SIG-M5 (cell line): Measurements from ENCODE around the gene CENPF.
"Not testable (repeated sequence)": the region's sequence is repeated elsewhere in the genome, so short reads cannot be mapped to it uniquely, and the experiment has no call there.

Experiments
- DNase-seq: peaks from one replicate; lab custom pipeline; 2025; lab: John Stamatoyannopoulos, UW

The CENPF gene, protein sequence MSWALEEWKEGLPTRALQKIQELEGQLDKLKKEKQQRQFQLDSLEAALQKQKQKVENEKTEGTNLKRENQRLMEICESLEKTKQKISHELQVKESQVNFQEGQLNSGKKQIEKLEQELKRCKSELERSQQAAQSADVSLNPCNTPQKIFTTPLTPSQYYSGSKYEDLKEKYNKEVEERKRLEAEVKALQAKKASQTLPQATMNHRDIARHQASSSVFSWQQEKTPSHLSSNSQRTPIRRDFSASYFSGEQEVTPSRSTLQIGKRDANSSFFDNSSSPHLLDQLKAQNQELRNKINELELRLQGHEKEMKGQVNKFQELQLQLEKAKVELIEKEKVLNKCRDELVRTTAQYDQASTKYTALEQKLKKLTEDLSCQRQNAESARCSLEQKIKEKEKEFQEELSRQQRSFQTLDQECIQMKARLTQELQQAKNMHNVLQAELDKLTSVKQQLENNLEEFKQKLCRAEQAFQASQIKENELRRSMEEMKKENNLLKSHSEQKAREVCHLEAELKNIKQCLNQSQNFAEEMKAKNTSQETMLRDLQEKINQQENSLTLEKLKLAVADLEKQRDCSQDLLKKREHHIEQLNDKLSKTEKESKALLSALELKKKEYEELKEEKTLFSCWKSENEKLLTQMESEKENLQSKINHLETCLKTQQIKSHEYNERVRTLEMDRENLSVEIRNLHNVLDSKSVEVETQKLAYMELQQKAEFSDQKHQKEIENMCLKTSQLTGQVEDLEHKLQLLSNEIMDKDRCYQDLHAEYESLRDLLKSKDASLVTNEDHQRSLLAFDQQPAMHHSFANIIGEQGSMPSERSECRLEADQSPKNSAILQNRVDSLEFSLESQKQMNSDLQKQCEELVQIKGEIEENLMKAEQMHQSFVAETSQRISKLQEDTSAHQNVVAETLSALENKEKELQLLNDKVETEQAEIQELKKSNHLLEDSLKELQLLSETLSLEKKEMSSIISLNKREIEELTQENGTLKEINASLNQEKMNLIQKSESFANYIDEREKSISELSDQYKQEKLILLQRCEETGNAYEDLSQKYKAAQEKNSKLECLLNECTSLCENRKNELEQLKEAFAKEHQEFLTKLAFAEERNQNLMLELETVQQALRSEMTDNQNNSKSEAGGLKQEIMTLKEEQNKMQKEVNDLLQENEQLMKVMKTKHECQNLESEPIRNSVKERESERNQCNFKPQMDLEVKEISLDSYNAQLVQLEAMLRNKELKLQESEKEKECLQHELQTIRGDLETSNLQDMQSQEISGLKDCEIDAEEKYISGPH (N-terminal part only)

DNA sequence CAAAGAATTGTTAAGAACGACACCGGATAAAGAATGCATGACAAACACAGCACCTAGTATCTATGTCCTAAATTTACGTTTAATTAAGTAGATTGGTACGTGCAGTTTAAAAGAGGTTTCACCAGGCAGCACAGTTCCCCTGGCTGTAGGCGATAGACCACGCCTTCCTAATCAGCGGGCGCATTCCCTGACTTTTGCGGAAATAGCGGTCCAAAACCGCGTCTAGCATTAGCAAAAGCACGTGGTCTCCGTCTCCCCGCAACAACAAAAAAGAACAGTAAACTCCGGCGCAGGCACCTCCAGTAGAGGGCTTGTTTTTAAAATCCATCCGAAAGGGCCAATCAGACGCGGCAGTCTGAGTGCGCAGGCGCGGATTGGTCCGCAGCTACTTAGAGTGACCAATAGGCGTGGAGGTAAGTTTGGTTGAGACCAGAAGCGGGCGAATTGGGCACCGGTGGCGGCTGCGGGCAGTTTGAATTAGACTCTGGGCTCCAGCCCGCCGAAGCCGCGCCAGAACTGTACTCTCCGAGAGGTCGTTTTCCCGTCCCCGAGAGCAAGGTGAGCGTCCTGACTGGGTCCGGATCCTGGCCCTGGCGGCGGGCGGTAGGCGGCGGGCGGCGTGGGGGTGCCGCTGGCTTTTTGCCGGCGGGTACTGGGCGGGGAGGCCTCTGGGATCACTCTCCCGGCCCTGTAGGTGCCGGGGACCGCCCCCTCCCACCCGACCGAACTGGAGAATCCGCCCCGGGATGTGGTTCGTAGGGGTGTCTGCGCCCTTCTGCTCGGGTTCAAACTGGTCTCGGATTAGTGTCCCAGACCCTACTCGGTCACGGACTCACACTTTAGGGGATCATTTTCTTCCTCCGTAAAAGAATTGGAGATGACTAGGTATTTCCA, at the start of gene CENPF:
CENPF (plus strand) TSS at position 432 of the 894 bp plus-strand sequence. CDS start 10,560 bp downstream, outside the sequence.
- DNase-seq, result peak; percentile 99

DNA sequence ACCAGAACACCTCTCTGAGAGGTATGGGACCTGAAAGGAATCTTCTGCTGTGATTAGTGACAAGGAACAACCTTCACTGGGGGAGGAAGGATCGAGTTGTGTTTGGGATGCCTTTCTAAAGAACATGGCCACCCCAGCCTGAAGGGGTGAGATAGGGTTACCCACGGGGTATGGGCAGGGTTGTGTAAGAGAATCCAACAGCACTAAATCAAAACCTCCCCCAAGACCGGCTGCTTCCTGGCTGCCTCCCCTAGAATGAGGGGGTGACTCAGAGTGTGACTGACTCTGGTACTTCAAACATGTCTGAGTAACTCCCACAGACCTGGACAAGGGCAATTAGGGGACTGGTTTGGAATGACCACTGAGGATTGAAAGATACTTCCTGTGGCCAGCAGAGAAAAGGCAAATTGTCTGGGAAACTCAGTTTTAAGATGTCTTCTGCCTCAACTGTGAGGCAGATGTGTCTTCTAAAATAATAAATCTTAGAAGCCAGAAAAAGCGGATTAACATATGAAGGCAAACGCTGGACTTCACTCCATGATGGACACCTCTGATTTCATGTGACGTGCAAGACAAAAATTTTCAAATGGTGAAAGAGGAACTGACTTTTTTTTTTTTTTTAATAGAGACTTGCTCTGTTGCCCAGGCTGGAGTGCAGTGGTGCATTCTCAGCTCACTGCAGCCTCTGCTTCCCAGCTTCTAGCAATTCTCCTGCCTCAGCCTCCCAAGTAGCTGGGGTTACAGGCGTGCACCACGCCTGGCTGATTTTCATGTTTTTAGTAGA, 44.9 kb upstream of the CENPF start:
- no peak for DNase-seq

DNA sequence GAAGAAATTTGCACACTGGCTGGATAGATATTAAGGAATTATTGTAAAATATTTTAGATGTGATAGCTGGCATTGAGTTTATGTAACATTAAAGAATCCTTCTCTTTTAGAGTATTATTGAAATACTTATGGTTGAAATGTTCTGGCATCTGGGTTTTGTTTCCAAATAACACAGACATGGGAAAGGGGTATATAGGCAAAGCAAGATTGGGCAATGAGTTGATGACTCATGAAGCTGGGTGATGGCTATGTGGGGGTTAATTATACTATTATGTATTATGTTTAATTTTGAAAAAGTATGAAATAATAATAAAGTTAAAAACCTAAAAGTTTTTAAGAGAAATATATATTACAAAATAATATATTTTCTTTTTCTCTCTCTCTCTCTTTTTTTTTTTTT, 39.1 kb upstream of the CENPF start:
- no peak for DNase-seq

DNA sequence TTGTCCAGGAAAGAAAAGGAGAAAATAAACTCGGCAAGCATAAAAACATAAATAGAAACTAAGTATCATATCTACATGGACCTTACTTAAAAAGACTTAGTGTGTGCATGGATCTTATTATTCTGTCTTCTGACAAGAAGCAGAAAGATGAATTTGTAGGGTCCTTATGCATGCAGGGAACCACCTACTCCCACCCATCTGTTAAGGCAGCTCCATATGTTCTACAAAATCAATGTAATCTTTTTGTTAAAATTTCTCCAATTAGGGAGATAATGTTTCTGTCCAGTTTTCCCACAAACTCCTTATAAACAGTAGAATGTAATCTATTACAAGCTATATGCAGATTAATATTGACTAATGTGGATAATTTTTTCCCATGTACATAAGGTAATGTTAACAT, 37.7 kb upstream of the CENPF start:
- no peak for DNase-seq

DNA sequence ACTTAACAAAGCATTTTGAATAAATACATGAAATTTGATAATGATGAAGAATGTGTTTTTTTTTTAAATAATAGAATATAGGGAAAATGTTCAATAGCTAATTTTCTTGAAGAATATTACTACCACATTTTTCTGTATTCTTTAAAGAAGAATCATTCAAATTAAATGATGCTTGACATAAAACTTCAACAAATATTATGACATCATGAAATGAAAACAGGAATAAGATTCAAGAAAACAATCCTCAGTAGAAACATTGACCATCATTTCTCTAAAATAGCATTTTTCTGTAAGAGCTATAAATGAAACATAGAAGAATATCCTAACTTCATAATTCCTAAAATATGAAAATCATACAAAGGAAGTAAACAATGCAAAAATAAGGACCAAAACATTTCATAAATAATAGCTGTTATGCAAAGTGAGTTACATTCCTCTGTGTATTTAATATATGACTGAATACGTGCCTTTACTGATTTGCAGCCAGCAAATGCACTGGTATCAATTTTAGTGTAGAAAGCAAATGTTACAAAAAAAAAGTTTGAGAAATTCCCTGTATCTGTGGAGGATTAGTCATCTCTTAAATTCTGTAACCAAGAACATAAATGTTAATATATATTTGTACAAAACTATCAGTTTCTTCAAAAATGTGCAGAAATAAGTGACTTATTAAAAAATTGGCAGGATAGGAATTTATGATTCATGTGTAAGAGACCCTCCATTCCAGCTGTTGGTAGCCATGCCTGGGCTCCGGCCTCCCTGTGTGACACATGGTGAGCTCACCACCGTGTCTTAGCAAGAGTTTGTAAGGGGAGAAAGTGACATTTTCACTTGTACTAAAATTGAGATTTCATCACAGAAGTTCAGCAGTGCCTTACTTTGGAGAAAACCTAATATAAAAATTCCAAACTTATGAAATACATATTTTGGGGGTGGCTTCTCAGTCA, 36.6 kb upstream of the CENPF start:
- no peak for DNase-seq

DNA sequence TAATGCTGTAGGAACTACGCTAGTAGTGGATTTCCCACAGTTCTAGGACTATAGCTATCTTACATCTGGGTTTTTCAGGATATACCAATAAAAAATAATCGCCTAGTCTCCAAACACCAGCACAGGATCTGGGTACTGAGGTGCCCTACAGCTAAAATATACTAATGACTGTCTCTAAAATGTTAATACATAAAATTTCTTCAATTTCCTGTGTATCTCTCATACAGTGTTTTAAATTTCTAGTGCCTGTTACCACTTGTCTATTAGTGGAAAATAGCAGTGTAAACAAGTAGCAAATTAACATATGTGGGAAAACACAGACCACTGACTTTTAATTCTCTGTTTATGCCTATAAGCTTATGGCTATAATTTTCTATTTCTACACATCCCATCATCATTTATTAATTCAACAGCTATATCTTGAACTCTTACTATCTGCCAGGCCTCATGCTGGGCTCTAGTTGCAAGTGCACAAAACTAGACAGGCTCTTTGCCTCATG, 35.5 kb upstream of the CENPF start:
- DNase-seq, result no peak

DNA sequence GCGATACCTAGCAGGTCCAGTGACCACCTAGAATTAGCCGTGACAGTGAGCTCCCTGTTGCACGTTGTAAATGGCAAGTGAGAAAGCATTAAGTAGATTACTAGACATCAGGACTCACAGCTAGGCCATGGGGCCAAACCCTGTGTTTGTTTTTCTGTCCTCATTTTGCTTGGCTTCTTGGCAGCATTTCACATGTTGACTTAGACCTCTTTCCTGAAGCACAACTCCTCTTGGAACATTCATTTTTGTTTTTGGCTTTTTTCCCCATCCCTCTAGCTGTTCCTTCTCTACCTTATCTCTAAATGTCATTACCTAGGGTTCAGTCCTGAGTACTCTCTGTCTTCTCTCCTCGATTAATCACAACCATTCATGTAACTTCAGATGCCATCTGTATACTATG, 34.7 kb upstream of the CENPF start:
- no peak for DNase-seq

DNA sequence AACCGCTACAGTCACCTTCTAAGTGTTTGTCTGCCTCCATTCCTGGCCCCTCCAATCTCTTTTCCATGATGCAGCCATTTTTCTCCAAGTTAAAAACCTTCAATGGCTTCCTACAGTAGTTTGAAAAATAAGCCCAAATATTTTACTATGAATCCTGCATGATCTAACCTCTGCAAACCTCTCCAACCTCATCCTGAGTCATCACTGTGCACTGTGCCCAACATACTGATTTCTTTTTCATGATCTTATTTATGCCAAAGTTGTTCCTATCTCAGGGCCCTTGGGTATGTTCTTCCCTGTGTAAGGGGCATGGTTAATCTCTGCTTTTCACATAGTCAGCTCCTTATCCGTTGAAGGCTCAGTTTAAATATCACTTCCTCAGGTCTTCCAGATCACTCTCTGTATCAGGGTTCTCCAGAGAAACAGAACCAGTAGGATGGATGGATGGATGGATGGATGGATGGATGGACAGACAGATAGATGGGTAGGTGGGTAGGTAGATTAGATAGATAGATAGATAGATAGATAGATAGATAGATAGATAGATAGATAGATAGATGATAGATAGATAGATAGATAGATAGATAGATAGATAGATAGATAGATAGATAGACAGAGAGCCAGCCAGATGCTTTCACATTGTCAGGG, 33.5 kb upstream of the CENPF start:
- no peak for DNase-seq

DNA sequence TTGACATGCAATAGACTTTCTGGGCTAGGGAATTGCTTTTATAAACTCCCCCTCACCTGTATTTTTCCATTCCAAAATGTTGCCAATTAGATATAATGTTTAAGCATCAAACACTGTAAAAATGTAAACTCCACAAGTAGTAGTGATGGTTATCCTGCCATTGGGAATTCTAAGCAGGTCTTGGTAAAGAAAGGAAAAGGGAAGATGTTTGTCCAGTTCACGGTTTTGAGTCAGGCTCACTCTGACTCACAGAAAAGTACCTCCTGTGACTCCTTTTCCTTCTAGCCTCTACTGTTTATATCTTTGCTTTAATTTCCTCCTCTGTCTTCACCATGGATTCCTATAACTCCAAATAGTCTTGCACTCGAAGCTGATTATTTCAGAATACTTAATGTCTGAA, 32.6 kb upstream of the CENPF start:
- DNase-seq, result no peak

DNA sequence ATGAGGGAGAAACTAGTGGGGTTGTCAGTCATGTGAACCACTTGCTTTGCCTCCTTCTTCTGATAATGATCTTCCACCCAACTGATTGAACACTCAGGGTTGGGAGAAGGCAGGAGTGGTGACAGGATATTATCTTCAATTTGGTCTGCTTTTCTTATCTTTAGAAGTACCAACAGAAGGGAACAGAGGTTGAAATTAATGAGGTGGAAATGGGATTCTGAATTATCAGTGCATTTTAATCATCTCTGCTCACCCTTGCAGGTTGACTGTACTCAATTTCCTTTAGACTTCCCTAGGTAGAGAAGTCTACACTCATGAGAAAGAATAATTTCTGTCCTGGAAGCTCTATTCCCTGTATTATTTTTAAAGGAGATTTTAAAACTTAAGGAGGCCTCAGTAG, 31.7 kb upstream of the CENPF start:
- DNase-seq, result no peak

DNA sequence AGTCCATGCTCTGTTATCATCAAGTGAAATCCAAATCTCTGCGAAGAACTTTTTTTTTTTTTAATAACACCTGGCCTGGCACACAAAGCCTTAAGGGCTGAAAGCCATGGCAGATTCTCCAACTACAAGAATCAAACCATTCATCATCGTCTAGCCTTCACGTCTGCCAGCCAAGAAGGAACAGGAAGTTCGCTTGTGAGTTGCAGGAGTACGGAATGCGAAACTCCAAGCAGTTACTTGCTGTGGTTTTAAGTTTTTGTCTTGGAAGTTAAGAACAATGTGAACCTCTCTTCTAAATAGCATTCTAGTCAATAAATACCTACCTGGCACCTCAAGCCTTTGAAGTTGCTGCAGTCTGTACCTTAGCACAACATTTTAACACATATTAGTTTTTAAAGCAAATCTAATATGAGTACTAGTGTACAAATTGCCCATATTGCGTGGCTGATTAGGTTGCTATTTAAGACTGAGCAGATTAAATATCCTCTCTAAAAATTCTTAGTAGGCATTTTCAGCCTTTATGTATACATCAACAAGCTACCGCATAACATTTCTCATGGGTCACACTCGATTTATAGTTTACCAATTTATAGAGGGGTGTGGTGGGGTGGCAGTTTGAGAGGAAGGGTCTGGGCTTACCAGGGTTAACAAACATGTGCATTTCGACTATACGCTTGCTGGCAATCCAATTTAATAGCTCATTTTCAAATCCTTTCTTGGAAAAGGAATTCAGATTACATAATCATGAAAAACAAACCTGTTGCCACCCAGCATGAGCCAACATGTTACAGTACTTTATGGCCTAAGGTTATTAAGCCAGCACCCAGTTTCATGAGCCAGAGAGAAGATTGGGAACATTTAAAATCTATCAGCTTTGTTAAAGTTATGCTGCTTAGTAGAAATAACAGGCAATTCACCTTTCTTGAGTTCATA, 29.3 kb upstream of the CENPF start:
- DNase-seq, result no peak

DNA sequence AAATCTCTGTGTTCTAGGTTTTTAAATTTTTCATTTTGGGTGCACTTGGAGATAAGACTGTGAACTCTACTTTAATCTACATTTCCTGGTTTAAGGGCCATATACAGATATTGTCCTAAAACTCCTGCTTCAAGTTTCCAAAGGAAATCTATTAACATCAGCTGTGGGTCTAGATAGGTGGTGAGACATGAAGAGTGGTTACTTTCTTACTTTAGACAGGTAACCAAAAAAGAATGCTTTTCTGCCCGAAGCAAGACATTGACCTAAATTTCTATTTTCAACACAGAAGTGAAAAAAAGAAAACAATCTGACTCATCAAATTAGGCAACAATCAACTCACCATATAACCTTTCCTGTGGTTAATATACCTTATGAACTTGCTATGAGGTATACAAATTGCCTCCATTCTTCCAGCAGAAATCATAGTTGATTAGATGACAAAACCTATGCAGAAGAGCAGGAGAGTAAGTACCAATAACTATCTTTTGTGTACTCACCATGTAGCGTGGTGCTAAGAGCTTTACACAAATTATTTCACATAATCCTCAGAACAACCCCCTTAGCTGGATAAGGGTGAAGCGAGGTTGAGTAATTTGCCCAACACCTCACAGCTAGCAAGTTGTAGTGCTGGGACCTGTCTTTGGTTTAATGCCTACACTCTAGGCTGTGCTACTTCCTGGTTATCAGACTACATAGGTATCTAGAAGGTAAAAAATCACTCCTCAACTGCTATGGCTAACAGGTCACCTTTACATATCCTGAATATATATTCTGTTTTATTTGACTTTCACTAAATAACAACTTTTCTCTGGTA, 28.2 kb upstream of the CENPF start:
- DNase-seq, result no peak

DNA sequence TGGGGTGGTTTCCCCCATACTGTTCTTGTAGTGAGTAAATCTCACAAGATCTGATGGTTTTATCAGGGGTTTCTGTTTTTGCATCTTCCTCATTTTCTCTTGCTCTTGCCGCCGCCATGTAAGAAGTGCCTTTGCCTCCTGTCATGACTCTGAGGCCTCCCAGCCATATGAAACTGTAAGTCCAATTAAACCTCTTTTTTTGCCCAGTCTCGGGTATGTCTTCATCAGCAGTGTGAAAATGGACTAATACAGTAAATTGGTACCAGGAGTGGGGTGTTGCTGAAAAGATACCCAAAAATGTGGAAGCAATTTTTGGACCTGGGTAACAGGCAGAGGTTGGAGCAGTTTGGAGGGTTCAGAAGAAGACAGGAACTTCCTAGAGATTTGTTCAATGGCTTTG, 26.9 kb upstream of the CENPF start:
- DNase-seq, result not testable (repeated sequence)

DNA sequence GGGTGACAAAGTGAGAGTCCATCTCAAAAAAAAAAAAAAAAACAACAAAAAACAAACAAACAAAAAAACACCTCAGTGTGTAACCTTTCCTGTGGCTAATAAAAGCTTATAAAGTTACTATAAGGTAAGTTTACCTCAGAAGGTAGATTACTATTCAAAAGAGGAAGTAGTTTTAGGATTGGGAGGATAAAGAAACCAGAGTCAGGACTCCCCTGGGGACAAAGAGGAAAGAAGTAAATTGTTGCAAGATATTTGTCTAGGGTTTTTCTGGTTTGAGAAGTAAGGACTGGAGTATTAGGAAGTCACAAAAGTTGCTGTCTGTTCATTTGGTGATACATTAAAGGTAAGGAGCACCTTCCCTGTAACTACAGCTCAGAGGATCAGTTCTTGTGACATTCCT, 23.8 kb upstream of the CENPF start:
- no peak for DNase-seq

DNA sequence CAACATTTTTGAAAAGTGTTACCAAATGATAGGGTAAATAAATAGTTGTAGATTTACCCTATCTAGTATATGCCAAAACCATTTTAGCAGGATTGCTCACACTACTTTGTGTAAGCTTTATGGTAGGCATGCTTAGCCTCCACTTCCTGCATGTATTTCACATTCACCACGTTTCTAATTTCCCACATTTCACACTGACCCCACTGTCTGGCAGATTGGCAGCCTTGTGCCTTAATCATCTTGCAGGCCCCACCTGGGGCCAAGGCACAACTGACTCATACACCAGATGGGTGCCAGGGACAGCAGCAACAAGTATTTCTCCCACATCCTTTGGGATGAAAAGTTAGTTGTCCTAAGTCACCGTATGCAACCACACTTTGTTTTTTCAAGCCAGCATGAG, 21.2 kb upstream of the CENPF start:
- DNase-seq, result no peak

DNA sequence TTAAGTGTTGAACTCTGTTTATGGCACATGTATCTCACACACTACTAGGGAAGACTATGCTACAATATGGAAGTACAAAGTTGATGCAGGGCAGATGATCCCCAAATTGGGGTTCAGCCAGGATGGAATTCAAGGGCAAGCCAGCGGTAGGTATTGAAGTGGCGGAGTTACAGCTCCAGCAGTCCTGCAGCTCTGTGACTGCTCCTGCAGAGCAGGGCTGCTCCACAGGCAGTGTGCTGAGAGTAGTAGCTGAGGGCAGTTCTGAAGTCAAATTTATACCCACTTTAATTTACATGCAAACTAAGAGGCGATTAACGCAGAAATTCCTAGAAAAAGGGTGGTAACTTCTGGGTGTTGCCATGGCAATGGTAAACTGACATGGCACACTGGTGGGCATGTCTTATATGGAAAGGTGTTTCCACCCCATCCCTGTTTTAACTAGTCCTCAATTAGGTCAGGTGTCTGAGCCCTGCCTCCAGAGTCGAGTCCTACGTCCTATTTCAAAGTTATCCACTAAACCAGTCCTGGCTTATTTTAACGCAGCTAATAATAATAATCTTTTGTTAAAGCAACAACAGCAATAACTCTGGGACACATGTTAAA, 20.6 kb upstream of the CENPF start:
- no peak for DNase-seq
